ENCODE data around the gene GPC6. TPM values are rescaled to one million over a fixed set of nuclear protein-coding genes. Genes with fewer than 3 reads are reported as not detected.

The GPC6 gene
- total RNA-seq, 1 donor from 2014 or later, result 63.0 TPM

DNA sequence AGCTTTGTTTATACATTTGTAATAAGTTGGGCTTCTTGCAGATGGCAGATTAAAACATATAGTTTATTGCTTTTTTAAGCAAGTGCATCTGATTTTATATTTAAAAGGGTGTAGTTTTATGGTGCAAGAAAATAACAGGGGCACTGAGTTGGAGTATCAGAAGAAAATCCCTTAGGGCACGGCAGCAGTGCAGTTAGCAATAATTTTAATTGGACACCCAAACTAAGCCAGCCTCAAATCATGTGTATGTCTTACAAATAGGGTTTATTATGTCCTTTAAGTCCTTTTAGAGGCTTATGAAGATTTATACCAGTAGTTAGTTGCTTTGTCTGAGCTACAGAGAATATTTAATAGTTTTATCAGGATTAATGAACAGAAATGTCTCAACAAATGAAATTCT lies 57.5 kb downstream of the GPC6 start:
- no peak overlapping the region for H3K4me2 ChIP-seq (ENCODE audit: low read length)
- Mint-ChIP-seq H3K27me3 (ENCODE audit: low read depth, unreplicated experiment) (no peaks in the 10 kb centered on the region), H3K4me3 (ENCODE audit: unreplicated experiment) (no peak overlapping the region), H3K36me3 (ENCODE audit: low read depth, unreplicated experiment) (peaks cover 5% of the 10 kb centered on the region), H3K4me1 (ENCODE audit: low read depth, unreplicated experiment) (peaks cover 7% of the 10 kb centered on the region), H3K9me3 (ENCODE audit: unreplicated experiment) (no peaks in the 10 kb centered on the region), H3K27ac (ENCODE audit: unreplicated experiment) (no peak overlapping the region)
- FAIRE-seq, result no peak
- no peaks in the 10 kb centered on the region for H3K9me3 ChIP-seq (ENCODE audit: insufficient read depth, low read depth, low read length)
- peaks cover 18% of the 10 kb centered on the region for H3K79me2 ChIP-seq (ENCODE audit: insufficient read depth, low read length)
- no peak for TF ChIP-seq EZH2 (IDR thresholded peaks at IDR 0.05; ENCODE audit: insufficient read depth, low read length)
- TF ChIP-seq, protein P1, sequence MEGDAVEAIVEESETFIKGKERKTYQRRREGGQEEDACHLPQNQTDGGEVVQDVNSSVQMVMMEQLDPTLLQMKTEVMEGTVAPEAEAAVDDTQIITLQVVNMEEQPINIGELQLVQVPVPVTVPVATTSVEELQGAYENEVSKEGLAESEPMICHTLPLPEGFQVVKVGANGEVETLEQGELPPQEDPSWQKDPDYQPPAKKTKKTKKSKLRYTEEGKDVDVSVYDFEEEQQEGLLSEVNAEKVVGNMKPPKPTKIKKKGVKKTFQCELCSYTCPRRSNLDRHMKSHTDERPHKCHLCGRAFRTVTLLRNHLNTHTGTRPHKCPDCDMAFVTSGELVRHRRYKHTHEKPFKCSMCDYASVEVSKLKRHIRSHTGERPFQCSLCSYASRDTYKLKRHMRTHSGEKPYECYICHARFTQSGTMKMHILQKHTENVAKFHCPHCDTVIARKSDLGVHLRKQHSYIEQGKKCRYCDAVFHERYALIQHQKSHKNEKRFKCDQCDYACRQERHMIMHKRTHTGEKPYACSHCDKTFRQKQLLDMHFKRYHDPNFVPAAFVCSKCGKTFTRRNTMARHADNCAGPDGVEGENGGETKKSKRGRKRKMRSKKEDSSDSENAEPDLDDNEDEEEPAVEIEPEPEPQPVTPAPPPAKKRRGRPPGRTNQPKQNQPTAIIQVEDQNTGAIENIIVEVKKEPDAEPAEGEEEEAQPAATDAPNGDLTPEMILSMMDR (IDR thresholded peaks at IDR 0.05; ENCODE audit: insufficient read depth, low read depth, low read length), result no peak
- no peaks in the 10 kb centered on the region for H3K27me3 ChIP-seq (ENCODE audit: insufficient read depth, low read length)
- no peak overlapping the region for H2AFZ ChIP-seq (ENCODE audit: low read depth, low read length)
- no peak for DNase-seq (ENCODE audit: low read depth)
- H3K9ac ChIP-seq (ENCODE audit: low read length), result no peak overlapping the region
- no peak overlapping the region for H3K4me3 ChIP-seq (ENCODE audit: insufficient read depth, low read depth, low read length)
- H3K36me3 ChIP-seq (ENCODE audit: insufficient read depth, low read length), result no peaks in the 10 kb centered on the region
- H3K4me1 ChIP-seq (ENCODE audit: insufficient read depth, low read length), result no peaks in the 10 kb centered on the region
- H4K20me1 ChIP-seq (ENCODE audit: insufficient read depth, low read length), result peaks cover 26% of the 10 kb centered on the region
- H3K27ac ChIP-seq (ENCODE audit: low read depth, low read length), result no peak overlapping the region

DNA sequence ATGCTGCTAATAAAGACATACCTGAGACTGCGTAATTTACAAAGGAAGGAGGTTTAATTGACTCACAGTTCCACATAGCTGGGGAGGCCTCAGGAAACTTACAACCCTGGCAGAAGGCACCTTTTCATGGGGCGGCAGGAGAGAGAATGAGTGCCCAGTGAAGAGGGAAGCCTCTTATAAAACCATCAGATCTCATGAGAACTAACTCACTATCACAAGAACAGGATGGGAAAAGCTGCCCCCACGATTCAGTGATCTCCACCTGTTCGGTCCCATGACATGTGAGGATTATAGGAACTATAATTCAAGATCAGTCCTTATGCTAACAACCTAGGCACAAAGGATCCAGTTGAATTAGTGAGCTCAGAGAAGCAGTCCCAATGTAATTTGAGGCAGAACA lies 59.4 kb downstream of the GPC6 start:
- Mint-ChIP-seq H3K4me3 (ENCODE audit: unreplicated experiment) (no peak overlapping the region), H3K27me3 (ENCODE audit: low read depth, unreplicated experiment) (no peaks in the 10 kb centered on the region), H3K9me3 (ENCODE audit: unreplicated experiment) (no peaks in the 10 kb centered on the region), H3K36me3 (ENCODE audit: low read depth, unreplicated experiment) (peaks cover 5% of the 10 kb centered on the region), H3K27ac (ENCODE audit: unreplicated experiment) (no peak overlapping the region), H3K4me1 (ENCODE audit: low read depth, unreplicated experiment) (peaks cover 21% of the 10 kb centered on the region)
- TF ChIP-seq, protein P1 (IDR thresholded peaks at IDR 0.05; ENCODE audit: insufficient read depth, low read depth, low read length), result no peak
- no peak for TF ChIP-seq EZH2 (IDR thresholded peaks at IDR 0.05; ENCODE audit: insufficient read depth, low read length)
- Histone ChIP-seq H3K4me2 (ENCODE audit: low read length) (no peak overlapping the region), H3K27me3 (ENCODE audit: insufficient read depth, low read length) (no peaks in the 10 kb centered on the region), H2AFZ (ENCODE audit: low read depth, low read length) (no peak overlapping the region), H4K20me1 (ENCODE audit: insufficient read depth, low read length) (peaks cover 15% of the 10 kb centered on the region), H3K4me1 (ENCODE audit: insufficient read depth, low read length) (no peaks in the 10 kb centered on the region), H3K36me3 (ENCODE audit: insufficient read depth, low read length) (no peaks in the 10 kb centered on the region), H3K9ac (ENCODE audit: low read length) (no peak overlapping the region), H3K9me3 (ENCODE audit: insufficient read depth, low read depth, low read length) (no peaks in the 10 kb centered on the region), H3K4me3 (ENCODE audit: insufficient read depth, low read depth, low read length) (no peak overlapping the region), H3K27ac (ENCODE audit: low read depth, low read length) (no peak overlapping the region), H3K79me2 (ENCODE audit: insufficient read depth, low read length) (peaks cover 11% of the 10 kb centered on the region)
- no peak for DNase-seq (ENCODE audit: low read depth)
- no peak for FAIRE-seq

DNA sequence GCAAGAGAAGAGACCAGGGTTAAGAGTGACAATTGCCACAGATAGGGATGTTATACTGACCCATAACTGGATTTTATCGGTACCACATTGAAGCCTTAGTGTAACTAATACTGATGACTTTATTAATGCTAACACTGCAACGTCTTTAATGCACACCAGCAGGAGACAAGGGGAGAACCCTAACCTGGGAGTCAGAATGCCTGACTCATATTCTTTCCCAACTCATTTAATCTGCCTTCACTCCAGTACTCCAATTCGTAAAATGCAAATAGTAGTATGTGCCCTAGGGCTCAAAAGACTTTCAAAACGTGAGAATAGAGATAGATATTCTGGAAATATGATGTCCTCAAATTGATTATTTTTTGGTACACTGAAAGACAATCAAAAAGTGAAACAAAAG lies 62.4 kb downstream of the GPC6 start:
- Histone ChIP-seq H3K27ac (ENCODE audit: low read depth, low read length) (no peak overlapping the region), H3K9ac (ENCODE audit: low read length) (no peak overlapping the region), H3K27me3 (ENCODE audit: insufficient read depth, low read length) (no peaks in the 10 kb centered on the region), H3K9me3 (ENCODE audit: insufficient read depth, low read depth, low read length) (no peaks in the 10 kb centered on the region), H4K20me1 (ENCODE audit: insufficient read depth, low read length) (peaks cover 5% of the 10 kb centered on the region), H3K79me2 (ENCODE audit: insufficient read depth, low read length) (peaks cover 11% of the 10 kb centered on the region), H3K4me3 (ENCODE audit: insufficient read depth, low read depth, low read length) (no peak overlapping the region), H2AFZ (ENCODE audit: low read depth, low read length) (no peak overlapping the region), H3K4me2 (ENCODE audit: low read length) (no peak overlapping the region), H3K36me3 (ENCODE audit: insufficient read depth, low read length) (no peaks in the 10 kb centered on the region), H3K4me1 (ENCODE audit: insufficient read depth, low read length) (no peaks in the 10 kb centered on the region)
- H3K9me3 Mint-ChIP-seq (ENCODE audit: unreplicated experiment), result no peaks in the 10 kb centered on the region
- H3K27ac Mint-ChIP-seq (ENCODE audit: unreplicated experiment), result no peak overlapping the region
- TF ChIP-seq, protein P1 (IDR thresholded peaks at IDR 0.05; ENCODE audit: insufficient read depth, low read depth, low read length), result no peak
- FAIRE-seq, result no peak
- H3K36me3 Mint-ChIP-seq (ENCODE audit: low read depth, unreplicated experiment), result no peaks in the 10 kb centered on the region
- H3K27me3 Mint-ChIP-seq (ENCODE audit: low read depth, unreplicated experiment), result no peaks in the 10 kb centered on the region
- no peak overlapping the region for H3K4me3 Mint-ChIP-seq (ENCODE audit: unreplicated experiment)
- peaks cover 17% of the 10 kb centered on the region for H3K4me1 Mint-ChIP-seq (ENCODE audit: low read depth, unreplicated experiment)
- DNase-seq (ENCODE audit: low read depth), result no peak

Measured in astrocyte (in vitro differentiated cells and primary cell).